ENCODE results near the gene KIRREL2.
A peak's percentile ranks its signal among the peaks of the same experiment; 100 is the strongest.
"Not testable (repeated sequence)": the region's sequence is repeated elsewhere in the genome, so short reads cannot be mapped to it uniquely, and the experiment has no call there.

The KIRREL2 gene

DNA sequence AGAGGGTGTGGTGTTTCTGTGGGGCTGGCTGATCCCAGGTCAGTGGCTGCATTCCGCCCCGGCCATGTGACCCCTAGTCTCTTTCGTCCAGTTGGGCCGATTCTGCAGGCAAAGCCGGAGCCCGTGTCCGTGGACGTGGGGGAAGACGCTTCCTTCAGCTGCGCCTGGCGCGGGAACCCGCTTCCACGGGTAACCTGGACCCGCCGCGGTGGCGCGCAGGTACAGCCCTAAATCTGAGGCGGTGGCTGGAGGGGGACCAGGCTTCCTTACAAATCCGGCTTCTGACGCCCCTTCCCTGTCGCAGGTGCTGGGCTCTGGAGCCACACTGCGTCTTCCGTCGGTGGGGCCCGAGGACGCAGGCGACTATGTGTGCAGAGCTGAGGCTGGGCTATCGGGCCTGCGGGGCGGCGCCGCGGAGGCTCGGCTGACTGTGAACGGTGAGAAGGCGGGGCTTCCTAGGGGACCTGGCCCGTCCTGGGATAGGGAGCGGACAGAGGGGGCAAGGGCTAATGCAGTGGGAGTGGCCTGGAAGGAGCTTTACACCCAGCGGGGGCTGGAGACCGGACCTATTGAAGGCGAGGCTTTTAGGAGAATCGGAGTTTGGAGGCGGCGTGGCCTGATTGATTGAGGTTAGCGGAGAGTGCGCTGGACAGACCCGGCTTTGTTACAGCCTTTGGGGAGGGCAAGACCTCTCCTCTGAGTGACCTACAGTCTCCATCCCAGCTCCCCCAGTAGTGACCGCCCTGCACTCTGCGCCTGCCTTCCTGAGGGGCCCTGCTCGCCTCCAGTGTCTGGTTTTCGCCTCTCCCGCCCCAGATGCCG is 4.3 kb downstream of the KIRREL2 start:
- H3K27me3 ChIP-seq (replicated peaks; ENCODE audit: control insufficient read depth, insufficient read depth, low read length), result peaks cover 82% of the 10 kb centered on the region
- DNase-seq (ENCODE audit: low read depth), result no peak
- H3K36me3 ChIP-seq (ENCODE audit: control insufficient read depth, insufficient read depth, low read length, severe bottlenecking), result no peaks in the 10 kb centered on the region
- no peaks in the 10 kb centered on the region for H3K9me3 ChIP-seq (ENCODE audit: control insufficient read depth, low read length)
- peaks cover 6% of the 10 kb centered on the region for H3K4me1 ChIP-seq (ENCODE audit: control insufficient read depth, insufficient read depth, low read length)
- H3K9ac ChIP-seq (ENCODE audit: low read length), result no peak overlapping the region
- H3K4me3 ChIP-seq (ENCODE audit: low read length), result no peak overlapping the region

GRCh38 chr19:35861640-35862160 is 5.0 kb downstream of the KIRREL2 start:
- no peaks in the 10 kb centered on the region for H3K9me3 ChIP-seq (ENCODE audit: control insufficient read depth, low read length)
- no peak overlapping the region for H3K9ac ChIP-seq (ENCODE audit: low read length)
- no peak overlapping the region for H3K4me3 ChIP-seq (ENCODE audit: low read length)
- H3K4me1 ChIP-seq (ENCODE audit: control insufficient read depth, insufficient read depth, low read length), result peaks cover 6% of the 10 kb centered on the region
- DNase-seq (ENCODE audit: low read depth), result no peak
- peaks cover 81% of the 10 kb centered on the region for H3K27me3 ChIP-seq (replicated peaks; ENCODE audit: control insufficient read depth, insufficient read depth, low read length)
- H3K36me3 ChIP-seq (ENCODE audit: control insufficient read depth, insufficient read depth, low read length, severe bottlenecking), result no peaks in the 10 kb centered on the region

GRCh38 chr19:35862528-35862927 is 5.8 kb downstream of the KIRREL2 start:
- peaks cover 6% of the 10 kb centered on the region for H3K4me1 ChIP-seq (ENCODE audit: control insufficient read depth, insufficient read depth, low read length)
- no peaks in the 10 kb centered on the region for H3K9me3 ChIP-seq (ENCODE audit: control insufficient read depth, low read length)
- no peak overlapping the region for H3K4me3 ChIP-seq (ENCODE audit: low read length)
- H3K9ac ChIP-seq (ENCODE audit: low read length), result no peak overlapping the region
- DNase-seq (ENCODE audit: low read depth), result no peak
- H3K36me3 ChIP-seq (ENCODE audit: control insufficient read depth, insufficient read depth, low read length, severe bottlenecking), result no peaks in the 10 kb centered on the region
- peaks cover 80% of the 10 kb centered on the region for H3K27me3 ChIP-seq (replicated peaks; ENCODE audit: control insufficient read depth, insufficient read depth, low read length)

GRCh38 chr19:35863018-35863417 is 6.3 kb downstream of the KIRREL2 start:
- Histone ChIP-seq H3K36me3 (ENCODE audit: control insufficient read depth, insufficient read depth, low read length, severe bottlenecking) (no peaks in the 10 kb centered on the region), H3K9ac (ENCODE audit: low read length) (no peak overlapping the region), H3K9me3 (ENCODE audit: control insufficient read depth, low read length) (no peaks in the 10 kb centered on the region), H3K4me3 (ENCODE audit: low read length) (no peak overlapping the region), H3K4me1 (ENCODE audit: control insufficient read depth, insufficient read depth, low read length) (peaks cover 6% of the 10 kb centered on the region), H3K27me3 (replicated peaks; ENCODE audit: control insufficient read depth, insufficient read depth, low read length) (peaks cover 79% of the 10 kb centered on the region)
- DNase-seq (ENCODE audit: low read depth), result no peak

DNA sequence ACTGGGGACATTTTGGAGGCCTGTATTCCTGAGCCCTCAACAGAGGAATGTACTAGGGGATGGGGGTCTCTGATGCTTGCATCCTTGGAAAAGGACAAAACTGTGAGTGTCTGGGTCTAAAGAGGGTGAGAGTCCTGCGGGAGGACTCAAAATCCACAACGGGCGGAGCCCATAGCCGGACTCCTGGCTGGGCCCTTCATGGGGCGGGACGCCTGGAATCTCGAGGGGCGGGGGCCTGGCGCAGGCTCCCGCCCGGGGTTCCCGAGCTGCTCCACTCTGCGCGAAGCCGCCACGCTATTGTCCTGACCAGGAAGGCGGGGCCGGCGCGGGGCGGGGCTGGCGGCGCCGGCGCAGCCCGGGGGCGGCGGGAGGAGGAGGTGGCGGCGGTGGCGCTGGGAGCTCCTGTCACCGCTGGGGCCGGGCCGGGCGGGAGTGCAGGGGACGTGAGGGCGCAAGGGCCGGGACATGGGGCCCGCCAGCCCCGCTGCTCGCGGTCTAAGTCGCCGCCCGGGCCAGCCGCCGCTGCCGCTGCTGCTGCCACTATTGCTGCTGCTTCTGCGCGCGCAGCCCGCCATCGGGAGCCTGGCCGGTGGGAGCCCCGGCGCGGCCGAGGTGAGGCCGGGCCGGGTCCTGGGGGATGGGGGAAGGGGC is 11.6 kb downstream of the KIRREL2 start, which contains the start of gene APLP1:
Gene APLP1 (plus strand): TSS at position 403 of the 651 bp plus-strand sequence. CDS start 63 bp downstream, at position 466.
- Histone ChIP-seq H3K4me3 (ENCODE audit: low read length) (peak within 1 kb of the TSS; percentile 59), H3K9me3 (ENCODE audit: control insufficient read depth, low read length) (no peaks in the 10 kb centered on the region), H3K9ac (ENCODE audit: low read length) (no peak within 1 kb of the TSS), H3K27me3 (replicated peaks; ENCODE audit: control insufficient read depth, insufficient read depth, low read length) (peaks cover 56% of the 10 kb centered on the region), H3K36me3 (ENCODE audit: control insufficient read depth, insufficient read depth, low read length, severe bottlenecking) (no peaks in the 10 kb centered on the region), H3K4me1 (ENCODE audit: control insufficient read depth, insufficient read depth, low read length) (peaks cover 3% of the 10 kb centered on the region)
- DNase-seq (ENCODE audit: low read depth), result peak; percentile 81

DNA sequence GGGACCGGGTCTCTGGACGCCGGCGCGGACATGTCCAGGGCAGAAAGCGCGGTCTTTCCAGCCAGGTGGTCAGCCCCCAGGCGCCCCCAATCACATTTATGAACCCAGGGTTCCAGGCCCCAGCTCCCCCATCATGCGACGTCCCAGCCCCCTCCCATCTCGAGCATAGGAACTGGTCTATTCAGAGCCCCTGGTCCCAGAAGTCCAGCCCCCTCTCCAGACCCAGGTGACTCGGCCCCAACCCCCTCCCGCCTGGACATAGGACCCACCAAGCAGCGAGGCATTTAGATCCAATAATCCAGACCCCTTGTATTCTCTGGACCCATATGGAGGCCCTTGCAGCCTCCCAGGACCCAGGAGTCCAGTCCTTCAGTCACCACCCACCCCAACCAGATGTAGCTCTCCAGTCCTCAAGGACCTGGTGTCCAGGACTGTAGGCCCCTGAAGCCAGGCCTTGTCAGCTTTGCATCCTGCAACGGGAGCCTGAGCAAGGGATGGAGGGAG is 12.2 kb downstream of the KIRREL2 start:
- Histone ChIP-seq H3K27me3 (replicated peaks; ENCODE audit: control insufficient read depth, insufficient read depth, low read length) (peaks cover 56% of the 10 kb centered on the region), H3K9me3 (ENCODE audit: control insufficient read depth, low read length) (no peaks in the 10 kb centered on the region), H3K4me1 (ENCODE audit: control insufficient read depth, insufficient read depth, low read length) (peaks cover 3% of the 10 kb centered on the region), H3K4me3 (ENCODE audit: low read length) (peak overlapping the region; percentile 59), H3K36me3 (ENCODE audit: control insufficient read depth, insufficient read depth, low read length, severe bottlenecking) (no peaks in the 10 kb centered on the region), H3K9ac (ENCODE audit: low read length) (no peak overlapping the region)
- no peak for DNase-seq (ENCODE audit: low read depth)

DNA sequence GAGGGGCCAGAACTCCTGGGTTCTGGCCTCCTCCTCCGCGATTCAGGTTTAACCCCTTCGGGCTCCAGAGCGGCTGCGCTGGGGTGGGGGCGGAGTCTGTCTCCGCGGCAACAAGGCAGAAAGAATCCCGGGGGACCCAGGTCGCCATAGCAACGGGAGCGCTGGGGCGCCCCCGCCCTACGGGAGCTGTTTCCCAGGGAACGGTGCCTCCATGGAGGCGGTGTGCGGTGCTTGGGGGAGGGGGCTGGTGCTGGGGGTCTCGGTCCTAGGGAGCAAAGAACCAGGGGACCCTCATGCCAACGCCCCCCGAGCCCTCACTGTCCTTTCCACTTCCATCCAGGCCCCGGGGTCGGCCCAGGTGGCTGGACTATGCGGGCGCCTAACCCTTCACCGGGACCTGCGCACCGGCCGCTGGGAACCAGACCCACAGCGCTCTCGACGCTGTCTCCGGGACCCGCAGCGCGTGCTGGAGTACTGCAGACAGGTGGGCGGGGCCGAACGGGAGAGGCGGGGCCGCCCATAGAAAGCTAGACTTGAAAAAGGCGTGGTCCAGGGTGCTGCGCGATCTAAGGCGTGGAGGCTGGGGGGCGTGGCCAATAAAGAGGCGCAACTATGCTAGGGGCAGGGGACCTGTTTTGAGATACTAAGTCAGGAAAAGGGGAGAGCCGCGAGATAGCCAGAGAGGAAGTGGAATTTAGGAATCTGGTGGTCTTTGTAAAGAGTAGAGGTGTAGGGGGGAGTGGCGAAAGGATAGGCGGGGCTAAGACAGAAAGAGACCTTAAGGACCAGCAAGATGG is 12.8 kb downstream of the KIRREL2 start:
- Histone ChIP-seq H3K4me1 (ENCODE audit: control insufficient read depth, insufficient read depth, low read length) (peaks cover 3% of the 10 kb centered on the region), H3K4me3 (ENCODE audit: low read length) (no peak overlapping the region), H3K27me3 (replicated peaks; ENCODE audit: control insufficient read depth, insufficient read depth, low read length) (peaks cover 50% of the 10 kb centered on the region), H3K36me3 (ENCODE audit: control insufficient read depth, insufficient read depth, low read length, severe bottlenecking) (no peaks in the 10 kb centered on the region), H3K9ac (ENCODE audit: low read length) (no peak overlapping the region), H3K9me3 (ENCODE audit: control insufficient read depth, low read length) (no peaks in the 10 kb centered on the region)
- DNase-seq (ENCODE audit: low read depth), result peak; percentile 78

DNA sequence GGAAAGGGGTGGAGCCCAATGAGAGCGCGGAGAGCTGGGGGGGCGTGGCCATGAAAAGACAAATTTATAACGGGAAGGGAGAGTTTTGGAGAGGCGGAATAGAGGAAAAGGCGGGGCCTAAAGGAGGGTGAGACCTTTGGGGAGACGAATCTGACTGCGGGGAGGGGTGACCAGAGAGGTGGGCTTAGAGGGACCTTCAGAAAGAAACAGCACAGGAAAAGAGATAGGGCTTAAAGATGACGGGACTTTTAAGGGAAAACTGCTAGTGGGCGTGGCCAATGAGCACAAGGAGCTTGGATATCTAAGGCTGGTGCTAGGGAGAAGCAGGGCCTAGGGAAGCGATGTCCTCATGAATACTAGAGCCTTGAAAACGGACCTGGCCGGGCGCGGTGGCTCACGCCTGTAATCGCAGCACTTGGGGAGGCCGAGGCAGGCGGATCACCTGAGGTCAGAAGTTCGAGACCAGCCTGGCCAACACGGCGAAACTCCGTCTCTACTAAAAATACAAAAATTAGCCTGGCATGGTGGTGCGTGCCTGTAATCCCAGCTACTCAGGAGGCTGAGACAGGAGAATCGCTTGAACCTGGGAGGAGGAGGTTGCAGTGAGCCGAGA is 13.5 kb downstream of the KIRREL2 start:
- not testable (repeated sequence) for DNase-seq (ENCODE audit: low read depth); H3K9me3 ChIP-seq (ENCODE audit: control insufficient read depth, low read length); H3K4me1 ChIP-seq (ENCODE audit: control insufficient read depth, insufficient read depth, low read length); H3K4me3 ChIP-seq (ENCODE audit: low read length); H3K36me3 ChIP-seq (ENCODE audit: control insufficient read depth, insufficient read depth, low read length, severe bottlenecking); H3K9ac ChIP-seq (ENCODE audit: low read length)
- H3K27me3 ChIP-seq (replicated peaks; ENCODE audit: control insufficient read depth, insufficient read depth, low read length), result peaks cover 45% of the 10 kb centered on the region

- no peak overlapping the region for H3K9ac ChIP-seq (ENCODE audit: low read length)
- H3K4me1 ChIP-seq (ENCODE audit: control insufficient read depth, insufficient read depth, low read length), result peaks cover 3% of the 10 kb centered on the region
Observed at GRCh38 chr19:35870798-35871197, 14.1 kb downstream of the KIRREL2 start.

GRCh38 chr19:35871611-35872010 is 14.9 kb downstream of the KIRREL2 start:
- no peak for DNase-seq (ENCODE audit: low read depth)
- H3K4me1 ChIP-seq (ENCODE audit: control insufficient read depth, insufficient read depth, low read length), result peaks cover 3% of the 10 kb centered on the region
- no peaks in the 10 kb centered on the region for H3K36me3 ChIP-seq (ENCODE audit: control insufficient read depth, insufficient read depth, low read length, severe bottlenecking)
- peaks cover 35% of the 10 kb centered on the region for H3K27me3 ChIP-seq (replicated peaks; ENCODE audit: control insufficient read depth, insufficient read depth, low read length)
- H3K4me3 ChIP-seq (ENCODE audit: low read length), result no peak overlapping the region
- no peak overlapping the region for H3K9ac ChIP-seq (ENCODE audit: low read length)
- H3K9me3 ChIP-seq (ENCODE audit: control insufficient read depth, low read length), result no peaks in the 10 kb centered on the region

More at GRCh38 chr19:35870798-35871197, 14.1 kb downstream of the KIRREL2 start:
- no peak for DNase-seq (ENCODE audit: low read depth)
- Histone ChIP-seq H3K36me3 (ENCODE audit: control insufficient read depth, insufficient read depth, low read length, severe bottlenecking) (no peaks in the 10 kb centered on the region), H3K4me3 (ENCODE audit: low read length) (no peak overlapping the region), H3K9me3 (ENCODE audit: control insufficient read depth, low read length) (no peaks in the 10 kb centered on the region), H3K27me3 (replicated peaks; ENCODE audit: control insufficient read depth, insufficient read depth, low read length) (peaks cover 39% of the 10 kb centered on the region)
